MM.1S (cell line): Measurements from ENCODE around the gene CHSY3.

Source experiments
- CTCF ChIP-seq: fragments of 300-600 bp; sonication (generic); IDR thresholded peaks from 2 replicates; pipeline ENCODE4 v1.5.1; 2016; ENCODE audit warnings: antibody characterized with exemption, low read length, mixed read lengths
- EZH2 ChIP-seq: fragments of 300-600 bp; sonication (generic); optimal IDR thresholded peaks from 2 replicates; pipeline ENCODE3; 2017; ENCODE audit warnings: low read depth, mild to moderate bottlenecking, antibody characterized with exemption, low read length, mixed read lengths

- TF ChIP-seq CTCF = no peak
- TF ChIP-seq EZH2 = no peak
These were observed 172.7 kb downstream of the CHSY3 start for GRCh38 chr5:130077007-130077406.
